GM19467 (cell line): ENCODE measurements around the gene KAT2B.

Experiments
- ATAC-seq: cut with Tn5 transposase; IDR thresholded peaks from one replicate; pipeline ENCODE4 v1.9.1; 2021; ENCODE audit warnings: mild to moderate bottlenecking, moderate library complexity; ENCODE audit not compliant: unreplicated experiment

Gene KAT2B

GRCh38 chr3:20064796-20065564, 24.7 kb downstream of the KAT2B start:
- ATAC-seq: no peak

GRCh38 chr3:20066079-20066478, 25.8 kb downstream of the KAT2B start:
- ATAC-seq: no peak

- ATAC-seq: no peak
These were observed 26.8 kb downstream of the KAT2B start for GRCh38 chr3:20066850-20067617.

GRCh38 chr3:20068512-20069177, 28.4 kb downstream of the KAT2B start:
- ATAC-seq: no peak

- ATAC-seq: no peak
These were observed 28.9 kb downstream of the KAT2B start for GRCh38 chr3:20069178-20069532.

- ATAC-seq: no peak
These were observed 30.9 kb downstream of the KAT2B start for GRCh38 chr3:20071175-20071574.

GRCh38 chr3:20072422-20072821, 32.2 kb downstream of the KAT2B start:
- no peak for ATAC-seq

- no peak for ATAC-seq
These were observed 32.8 kb downstream of the KAT2B start for GRCh38 chr3:20073068-20073467.

- ATAC-seq: no peak
These were observed 33.4 kb downstream of the KAT2B start for GRCh38 chr3:20073683-20074082.

- ATAC-seq: no peak
These were observed 34.2 kb downstream of the KAT2B start for GRCh38 chr3:20074226-20075063.

- ATAC-seq: no peak
These were observed 35.0 kb downstream of the KAT2B start for GRCh38 chr3:20075197-20075596.

- ATAC-seq: no peak
These were observed 36.2 kb downstream of the KAT2B start for GRCh38 chr3:20076296-20076997.

GRCh38 chr3:20077068-20077467, 36.8 kb downstream of the KAT2B start:
- no peak for ATAC-seq

- no peak for ATAC-seq
These were observed 38.0 kb downstream of the KAT2B start for GRCh38 chr3:20078194-20078714.

GRCh38 chr3:20079621-20080020, 39.4 kb downstream of the KAT2B start:
- ATAC-seq: no peak

- peak; percentile 79 for ATAC-seq
These were observed 40.8 kb downstream of the KAT2B start for GRCh38 chr3:20080956-20081554.

- no peak for ATAC-seq
These were observed 43.0 kb downstream of the KAT2B start for GRCh38 chr3:20083253-20083652.

- ATAC-seq: no peak
These were observed 43.7 kb downstream of the KAT2B start for GRCh38 chr3:20083953-20084352.

GRCh38 chr3:20091331-20092047, 51.2 kb downstream of the KAT2B start:
- ATAC-seq: no peak
